K562 treated with DMSO at 1 percent for 24 hours (cell line): Measurements from ENCODE around the gene ARL3. TPM values are rescaled to one million over a fixed set of nuclear protein-coding genes. Genes with fewer than 3 reads are reported as not detected.

Experiments used
- total RNA-seq: library from RNA; unstranded; fragments of 300-600 nt; gene quantifications from 2 replicates; pipeline ENCODE4 v1.2.3, GENCODE V29; 2022; ENCODE audit warnings: low read depth; ENCODE audit not compliant: insufficient read depth

Gene ARL3, protein sequence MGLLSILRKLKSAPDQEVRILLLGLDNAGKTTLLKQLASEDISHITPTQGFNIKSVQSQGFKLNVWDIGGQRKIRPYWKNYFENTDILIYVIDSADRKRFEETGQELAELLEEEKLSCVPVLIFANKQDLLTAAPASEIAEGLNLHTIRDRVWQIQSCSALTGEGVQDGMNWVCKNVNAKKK
- total RNA-seq = 5.6 and 5.7 TPM in 2 replicates

DNA sequence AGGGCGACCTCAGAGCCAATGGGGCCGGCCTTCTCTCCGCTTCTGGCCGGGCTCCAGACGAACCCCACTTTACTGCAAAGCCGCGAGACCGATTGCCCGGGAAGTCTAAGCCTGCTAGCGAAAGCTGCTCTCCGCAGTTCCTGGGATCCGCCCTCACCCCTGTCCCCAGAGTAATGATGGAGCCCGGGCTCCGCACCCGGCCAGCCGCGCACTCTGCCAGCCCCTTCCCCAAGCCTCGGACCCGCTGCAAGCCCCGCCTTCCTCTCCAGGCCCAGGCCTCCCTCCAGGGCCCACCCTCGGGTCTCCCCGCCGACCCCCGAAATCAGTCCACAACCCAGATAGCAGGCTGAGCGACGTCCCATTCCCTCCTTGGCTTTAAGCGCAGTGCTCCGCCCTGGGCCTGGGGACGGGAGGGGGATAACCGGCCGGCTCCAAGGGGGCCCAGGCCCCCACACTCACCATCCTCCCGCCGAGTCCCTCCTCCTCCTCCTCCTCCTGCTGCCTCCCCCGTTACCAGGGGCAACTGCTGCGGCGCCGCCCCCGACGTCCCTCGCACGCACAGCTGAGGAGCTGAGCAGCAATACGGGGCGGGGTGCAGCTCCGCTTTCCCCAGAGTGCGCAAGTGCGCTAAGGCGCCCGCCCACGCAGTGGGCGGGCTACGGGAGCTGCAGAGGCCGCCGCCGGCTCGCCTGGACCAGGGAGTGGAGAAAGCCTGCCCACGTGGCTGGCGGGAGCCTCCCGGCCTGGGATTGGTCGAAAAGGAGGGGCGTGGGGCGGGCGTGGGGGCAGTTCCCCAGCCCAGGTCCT is at the start of gene ARL3:
Gene ARL3, minus strand, starts transcription at position 584 of the 807 bp plus-strand sequence. Its CDS starts 122 bp downstream, at position 462.

DNA sequence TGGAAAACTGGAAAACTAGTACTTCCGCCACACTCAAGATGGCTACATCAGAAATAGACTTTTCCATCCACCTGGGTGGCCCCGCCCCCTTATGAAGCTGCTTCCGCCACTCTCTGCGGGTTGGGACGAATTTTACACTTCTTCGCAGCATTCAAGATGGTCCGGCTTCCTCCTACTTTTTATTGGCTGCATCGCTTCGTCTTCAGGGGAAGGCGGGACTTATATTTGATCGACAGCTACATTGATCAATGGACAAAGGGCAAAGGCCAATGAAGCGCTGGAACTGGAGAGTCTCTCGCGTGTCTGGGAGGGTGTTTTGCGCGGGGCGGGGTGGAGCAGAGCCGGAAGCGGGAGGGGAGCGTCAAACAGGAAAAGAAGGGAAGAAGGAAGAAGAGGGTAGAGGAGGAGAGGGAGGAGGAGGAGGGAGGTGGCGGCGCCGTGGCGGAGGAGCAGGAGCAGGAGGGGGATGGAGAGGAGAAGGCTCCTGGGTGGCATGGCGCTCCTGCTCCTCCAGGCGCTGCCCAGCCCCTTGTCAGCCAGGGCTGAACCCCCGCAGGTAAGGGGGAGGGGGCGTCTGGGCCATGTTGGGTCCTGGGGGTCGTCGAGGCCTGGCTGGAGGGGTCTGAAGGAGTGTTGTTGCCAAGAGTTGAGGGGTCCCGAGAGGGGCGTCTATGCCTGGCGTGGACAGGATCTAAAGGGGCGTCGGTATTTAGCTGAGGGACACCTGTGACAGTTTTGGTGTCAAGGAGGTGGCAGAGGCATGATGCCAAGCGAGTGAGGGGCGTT is 29.6 kb upstream of the ARL3 start, which contains the start of gene WBP1L:
Gene WBP1L, plus strand, starts transcription at position 361 of the 786 bp plus-strand sequence. Its CDS starts 106 bp downstream, at position 467.

DNA sequence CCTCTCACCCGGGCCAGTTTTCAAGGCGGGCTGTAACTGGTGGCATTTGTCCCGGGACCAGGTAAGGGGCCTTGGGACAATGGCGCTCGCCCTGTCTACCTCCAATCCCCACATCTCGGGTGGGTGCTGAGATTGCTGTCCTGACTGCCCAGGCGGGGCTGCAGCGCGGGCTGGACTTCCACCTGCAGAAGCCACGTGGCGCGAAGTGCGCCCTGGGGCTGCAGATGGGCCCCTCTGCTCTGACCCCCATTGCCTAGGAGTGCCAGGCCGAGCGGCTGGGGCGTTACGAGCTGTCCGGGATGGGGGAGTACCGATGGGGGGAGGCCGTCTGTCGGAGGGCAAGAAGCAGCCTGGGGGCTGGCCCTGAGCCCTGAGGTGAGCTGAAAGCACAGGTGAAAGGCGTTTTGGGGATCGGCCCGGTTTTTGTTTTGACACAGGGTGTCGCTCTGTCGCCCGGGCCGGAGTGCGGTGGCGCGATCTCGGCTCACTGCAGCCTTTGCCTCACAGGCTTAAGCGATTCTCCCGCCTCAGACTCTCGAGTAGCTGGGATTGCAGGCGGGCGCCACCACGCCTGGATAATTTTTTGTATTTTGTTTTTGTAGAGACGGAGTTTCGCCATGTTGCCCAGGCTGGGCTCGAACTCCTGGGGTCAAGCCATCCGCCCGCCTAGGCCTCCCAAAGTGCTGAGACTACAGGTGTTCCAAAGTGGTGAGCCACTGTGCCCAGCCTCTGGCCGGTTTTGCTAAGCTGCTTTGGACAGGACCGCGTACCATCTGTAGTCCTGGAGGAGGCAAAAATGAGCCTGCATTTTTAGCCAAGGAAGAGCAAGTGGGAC is 641 bp upstream of the ARL3 start, which contains the start of gene SFXN2:
Gene SFXN2, plus strand, starts transcription at position 16 of the 835 bp plus-strand sequence. CDS start 12,001 bp downstream, outside the sequence.

GRCh38 chr10:102644066-102644645 is 70.0 kb downstream of the ARL3 start, which contains the start of gene TRIM8:
TRIM8 (plus strand) TSS chr10:102644479; CDS start chr10:102644618, 139 bp downstream.

Other genes with a start within 250 kb of the ARL3 start
- 58.8 and 61.2 TPM in 2 replicates for gene ACTR1A, start 211.7 kb downstream of the ARL3 start, total RNA-seq
- gene SUFU, start 210.4 kb downstream of the ARL3 start, total RNA-seq = 9.4 and 9.8 TPM in 2 replicates
- gene TRIM8, start 69.9 kb downstream of the ARL3 start, total RNA-seq = 29.8 and 35.9 TPM in 2 replicates
- gene SFXN2, start 239 bp upstream of the ARL3 start, total RNA-seq = 1.2 and 2.7 TPM in 2 replicates
- 26.2 and 31.8 TPM in 2 replicates for gene WBP1L, start 29.6 kb upstream of the ARL3 start, total RNA-seq
- not detected in 2 replicates for gene CYP17A1, start 123.0 kb upstream of the ARL3 start, total RNA-seq
- 5.0 and 6.0 TPM in 2 replicates for gene BORCS7, start 139.9 kb upstream of the ARL3 start, total RNA-seq
- gene AS3MT, start 155.1 kb upstream of the ARL3 start, total RNA-seq = 0.36 and 0.50 TPM in 2 replicates
- gene CNNM2, start 203.9 kb upstream of the ARL3 start, total RNA-seq = 8.4 and 8.5 TPM in 2 replicates